NCI-H226 (cell line): ENCODE results near the gene TRAPPC1.

Experiments
- DNase-seq: peaks from one replicate; pipeline ENCODE4 v3.0.0-alpha.2; 2015

TRAPPC1 gene

GRCh38 chr17:7897090-7897489 is 34.7 kb downstream of the TRAPPC1 start:
- DNase-seq = no peak

GRCh38 chr17:7894866-7895265 is 36.9 kb downstream of the TRAPPC1 start:
- no peak for DNase-seq

DNA sequence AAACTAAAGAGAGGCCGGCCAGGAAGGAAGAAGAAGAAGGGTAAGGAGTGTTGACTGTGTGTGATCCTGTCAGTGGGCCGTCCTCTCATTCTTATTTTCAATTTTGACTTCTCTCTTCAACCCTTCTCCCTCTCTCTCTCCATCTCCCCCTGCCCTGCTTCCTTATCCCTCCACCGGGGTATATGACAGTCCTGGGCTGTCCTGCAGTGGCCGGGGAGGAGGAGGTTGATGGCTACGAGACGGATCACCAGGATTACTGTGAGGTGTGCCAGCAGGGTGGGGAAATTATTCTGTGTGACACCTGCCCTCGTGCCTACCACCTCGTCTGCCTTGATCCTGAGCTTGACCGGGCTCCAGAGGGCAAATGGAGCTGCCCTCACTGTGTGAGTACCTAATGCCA is 37.5 kb downstream of the TRAPPC1 start:
- no peak for DNase-seq

DNA sequence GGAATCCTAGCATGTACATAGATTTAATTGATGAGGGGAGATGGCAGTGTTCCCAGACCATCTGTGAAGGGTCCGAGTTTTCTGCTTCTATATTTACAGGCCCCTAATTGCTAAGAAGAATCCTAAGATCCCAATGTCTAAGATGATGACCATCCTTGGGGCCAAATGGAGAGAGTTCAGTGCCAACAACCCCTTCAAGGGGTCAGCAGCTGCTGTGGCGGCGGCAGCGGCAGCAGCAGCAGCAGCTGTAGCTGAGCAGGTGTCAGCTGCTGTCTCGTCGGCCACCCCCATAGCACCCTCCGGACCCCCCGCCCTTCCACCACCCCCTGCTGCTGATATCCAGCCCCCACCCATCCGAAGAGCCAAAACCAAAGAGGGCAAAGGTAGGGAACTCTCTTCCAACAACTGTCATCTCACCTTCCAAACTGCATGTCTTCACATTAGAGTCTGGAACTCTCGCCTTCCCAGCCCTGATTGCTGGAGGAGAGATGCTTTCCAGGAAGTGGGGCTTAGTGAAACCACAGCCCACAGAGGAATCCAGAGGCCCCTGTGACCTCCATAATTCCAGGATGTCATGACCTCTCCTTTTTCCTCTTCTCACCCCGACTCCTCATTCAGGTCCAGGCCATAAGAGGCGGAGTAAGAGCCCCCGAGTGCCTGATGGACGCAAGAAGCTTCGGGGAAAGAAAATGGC is 38.4 kb downstream of the TRAPPC1 start:
- no peak for DNase-seq

DNA sequence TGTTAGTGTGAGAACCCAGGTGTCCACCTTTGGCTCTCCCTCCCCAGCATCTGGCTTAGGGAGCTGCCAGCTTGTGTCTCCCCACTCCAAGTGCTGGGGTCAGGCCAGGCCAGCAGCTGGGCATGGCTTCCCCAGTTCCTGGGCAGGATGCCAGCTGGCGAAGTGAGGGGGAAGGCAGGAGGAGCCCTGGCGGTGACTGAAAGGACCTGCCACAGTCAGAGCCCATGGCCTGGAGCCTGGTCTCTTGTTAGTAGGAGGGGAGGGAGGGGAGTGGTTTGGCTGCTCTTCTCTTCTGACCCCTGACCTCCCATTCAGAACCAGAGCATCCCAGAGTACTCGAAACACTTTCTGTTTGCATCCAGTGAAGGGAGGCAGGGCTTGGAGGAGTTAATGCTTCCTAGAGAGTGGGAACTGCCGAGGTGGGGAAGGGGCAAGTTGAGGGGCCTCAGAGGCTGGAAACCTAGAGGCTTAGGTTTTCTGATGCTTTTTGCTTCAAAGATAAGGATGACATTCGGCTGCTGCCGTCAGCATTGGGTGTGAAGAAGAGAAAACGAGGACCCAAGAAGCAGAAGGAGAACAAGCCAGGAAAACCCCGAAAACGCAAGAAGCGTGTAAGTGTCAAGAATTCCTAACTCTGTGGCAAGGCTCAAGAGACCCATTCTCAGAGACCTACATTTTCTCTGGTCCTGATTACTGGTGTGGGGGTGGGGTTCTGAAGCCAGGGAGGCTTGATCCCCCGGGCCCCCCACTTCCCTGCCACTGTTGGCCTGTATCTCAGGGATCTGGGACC is 42.4 kb downstream of the TRAPPC1 start:
- peak; percentile 70 for DNase-seq

DNA sequence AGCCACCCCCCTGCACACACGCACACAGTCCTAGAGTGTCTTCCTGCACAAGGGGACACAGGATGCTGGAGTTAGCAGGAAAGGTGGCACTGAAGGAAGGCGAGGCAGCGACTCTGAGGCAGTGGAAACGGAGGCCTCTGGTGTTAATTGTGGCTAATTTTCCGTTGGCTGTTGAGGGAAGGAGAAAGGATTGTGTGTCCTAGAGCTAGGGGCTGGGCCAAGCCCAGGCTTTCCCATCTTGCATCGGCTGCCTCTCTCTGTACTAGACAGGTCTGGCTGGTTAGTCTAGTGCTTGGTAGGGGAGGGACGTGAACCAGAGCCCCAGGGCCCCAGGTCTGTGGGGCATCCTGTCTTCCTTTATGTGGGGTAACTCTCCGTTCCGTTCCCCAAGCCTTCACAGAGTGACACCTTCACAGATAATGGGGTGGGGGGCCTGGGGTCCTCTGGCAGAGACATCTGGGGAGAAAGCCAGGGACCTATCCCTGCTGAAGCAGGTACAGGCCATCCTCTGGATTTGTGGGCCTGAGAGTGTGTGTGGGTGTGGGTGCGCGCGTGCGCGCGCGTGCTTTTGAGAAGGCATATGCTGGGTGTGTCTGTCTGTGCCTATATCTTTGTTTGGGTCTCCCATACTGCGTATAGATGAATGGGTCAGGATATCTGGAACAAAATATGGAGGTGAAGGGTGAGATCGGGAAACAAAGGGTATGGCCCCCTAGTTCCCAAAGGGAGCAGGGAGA is 43.4 kb downstream of the TRAPPC1 start, which contains the start of gene CHD3:
TSS of gene CHD3 (plus strand) at position 606 of the 737 bp plus-strand sequence. CDS start 212 bp downstream, outside the sequence.
- DNase-seq = peak; percentile 2

- peak; percentile 80 for DNase-seq
Observed at GRCh38 chr17:7887482-7888183, 44.1 kb downstream of the TRAPPC1 start.

DNA sequence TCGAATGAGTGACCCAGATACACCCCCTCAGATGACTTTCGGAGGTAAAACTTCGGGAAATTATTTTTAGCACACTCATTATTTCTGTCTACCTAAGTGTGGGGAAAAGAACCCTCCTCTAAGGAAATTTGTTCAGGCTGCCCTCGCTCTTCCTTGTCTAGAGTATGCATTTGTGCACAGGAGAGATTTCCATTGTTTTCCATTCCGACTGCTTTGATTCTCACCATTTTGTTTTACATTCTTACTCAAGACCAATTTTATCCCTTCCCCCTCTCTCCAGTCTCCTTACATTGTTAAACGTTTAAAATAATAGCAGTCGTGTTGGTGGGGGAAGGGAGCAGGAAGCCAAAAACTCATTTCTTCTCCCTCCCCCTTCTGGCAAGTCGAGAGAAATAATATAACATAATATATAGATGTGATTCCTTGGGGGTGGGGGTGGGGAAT is 44.7 kb downstream of the TRAPPC1 start:
- no peak for DNase-seq

DNA sequence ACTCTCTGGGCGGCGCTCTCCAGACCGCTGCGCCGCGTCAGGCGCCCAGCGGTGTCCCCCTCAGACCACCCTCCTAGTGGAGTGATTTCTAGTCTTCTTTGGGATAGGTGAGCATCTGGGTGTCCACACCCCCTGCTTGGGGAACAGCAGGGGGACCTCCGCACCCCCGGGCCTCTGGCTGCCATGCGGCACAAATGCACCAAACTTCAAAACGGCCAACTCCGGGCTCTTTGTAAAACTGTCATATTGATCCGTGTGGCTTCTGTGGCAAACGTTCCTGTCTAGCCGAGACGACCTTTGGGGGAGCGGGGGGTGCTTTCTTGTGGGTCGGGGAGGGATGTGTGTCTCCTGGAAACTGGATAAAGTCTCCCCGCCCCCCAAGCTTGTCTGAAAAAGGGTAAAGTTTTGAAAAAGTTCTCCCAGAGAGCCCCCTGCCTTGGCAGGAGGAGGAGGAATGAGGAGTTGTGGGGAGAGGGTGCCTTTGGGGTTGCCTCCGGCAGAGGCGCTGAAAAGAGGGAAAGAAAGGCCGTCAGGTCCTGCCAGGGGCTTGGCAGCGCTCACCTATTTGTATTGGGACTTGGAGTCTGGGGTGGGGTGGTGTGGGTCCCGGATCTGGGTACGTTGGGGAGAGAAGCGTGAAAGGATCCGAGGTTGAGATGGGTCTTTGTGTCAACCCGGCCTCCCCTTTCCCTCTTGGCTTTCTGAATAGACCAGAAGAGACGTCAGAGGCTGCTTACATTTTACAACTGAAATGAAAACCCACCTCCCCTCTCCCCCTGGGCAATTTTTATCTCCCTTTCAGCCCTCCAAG is 45.3 kb downstream of the TRAPPC1 start:
- no peak for DNase-seq

GRCh38 chr17:7885367-7886226 is 46.1 kb downstream of the TRAPPC1 start:
- DNase-seq = peak; percentile 15

GRCh38 chr17:7884581-7885366 is 47.0 kb downstream of the TRAPPC1 start:
- peak; percentile 3 for DNase-seq

GRCh38 chr17:7883781-7884386 is 47.9 kb downstream of the TRAPPC1 start:
- DNase-seq = no peak

DNA sequence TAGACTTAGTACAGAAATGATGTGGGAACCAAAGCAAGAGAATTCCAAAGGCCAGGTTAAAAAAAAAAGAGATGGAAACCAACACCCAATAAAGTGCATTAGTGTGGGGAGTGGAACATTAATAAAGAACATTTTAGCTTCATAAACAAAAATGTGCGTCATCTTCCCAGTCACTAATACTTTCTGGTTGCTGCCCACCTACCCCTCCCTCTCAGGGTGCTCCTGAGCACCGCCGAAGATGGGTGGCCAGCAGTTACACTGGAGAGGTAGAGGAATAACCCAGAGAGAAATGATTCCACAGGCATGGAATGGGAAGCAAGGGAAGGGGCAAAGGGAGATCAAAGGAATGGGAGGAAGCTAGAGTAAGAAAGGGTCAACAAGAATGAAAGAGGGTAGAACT is 49.1 kb downstream of the TRAPPC1 start:
- no peak for DNase-seq

- DNase-seq = no peak
Observed at GRCh38 chr17:7882068-7882467, 49.7 kb downstream of the TRAPPC1 start.

DNA sequence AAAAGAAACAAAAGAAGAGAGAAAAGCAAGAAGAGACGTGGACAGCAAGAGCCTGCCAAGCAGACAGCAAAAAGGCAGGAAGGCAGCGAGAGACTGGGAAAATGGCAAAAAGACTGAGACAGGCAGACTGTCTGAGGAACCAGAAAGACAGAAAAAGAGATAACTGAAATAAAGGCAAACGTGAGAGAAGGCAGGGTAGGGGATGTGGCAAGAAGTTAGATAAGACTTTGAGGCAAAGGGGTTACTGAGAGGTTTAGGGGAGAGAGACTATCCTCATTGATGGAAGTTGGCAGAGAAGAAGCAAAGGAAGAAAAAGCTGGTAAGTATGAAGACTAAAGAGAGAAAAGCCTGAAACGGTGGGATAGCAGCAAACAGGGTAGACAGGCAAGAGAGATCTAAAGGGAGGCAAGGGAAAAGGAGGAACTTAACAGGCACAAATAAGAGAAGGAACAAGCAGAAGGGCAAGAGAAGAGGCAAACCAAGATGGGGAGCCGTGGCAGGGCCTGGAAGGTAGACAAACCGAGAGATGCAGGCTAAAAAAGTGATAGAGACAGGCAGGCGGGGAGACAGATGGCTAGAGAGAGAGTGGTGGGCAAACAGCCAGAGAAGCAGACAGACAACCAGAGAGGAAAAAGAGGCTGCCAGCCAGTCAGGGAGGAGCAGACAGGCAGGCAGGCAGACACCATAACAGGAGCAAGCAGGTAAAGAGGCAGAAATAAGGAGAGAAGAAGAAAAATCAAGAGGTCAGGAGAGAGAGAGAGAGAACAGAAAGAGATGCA is 50.3 kb downstream of the TRAPPC1 start:
- DNase-seq = no peak
